Activated T-helper 1 cell treated with anti-CD3 and anti-CD28 coated beads, Interleukin-12 subunit alpha, Interleukin-12 subunit beta, Interleukin-2, Interleukin-4 antibody, amounts not matched to agents 30 ng/mL and 10 ng/mL and 1 ng/mL, durations not matched to agents 14 hours and 24 hours and 36 hours (primary cell): ENCODE data around the gene SMIM43. TPM values are rescaled to one million over a fixed set of nuclear protein-coding genes. Genes with fewer than 3 reads are reported as not detected.
A peak's percentile ranks its signal among the peaks of the same experiment; 100 is the strongest.

Experiments used
- DNase-seq: peaks from one replicate; pipeline ENCODE4 v3.0.0; 2021; ENCODE audit warnings: low spot score
- H3K27ac Mint-ChIP-seq: one replicate; pipeline ENCODE4 v1.8.0; 2021; ENCODE audit warnings: mild to moderate bottlenecking, mixed read lengths
- H3K27me3 Mint-ChIP-seq: one replicate; pipeline ENCODE4 v1.8.0; 2022; ENCODE audit warnings: mild to moderate bottlenecking, moderate library complexity, mixed read lengths; ENCODE audit not compliant: insufficient read depth
- H3K36me3 Mint-ChIP-seq: one replicate; pipeline ENCODE4 v1.8.0; 2021; ENCODE audit warnings: low read depth, mixed read lengths
- H3K4me1 Mint-ChIP-seq: one replicate; pipeline ENCODE4 v1.8.0; 2021; ENCODE audit warnings: low read depth, mixed read lengths
- H3K4me3 Mint-ChIP-seq: one replicate; pipeline ENCODE4 v1.8.0; 2021; ENCODE audit warnings: mild to moderate bottlenecking, moderate library complexity, mixed read lengths
- H3K9me3 Mint-ChIP-seq: one replicate; pipeline ENCODE4 v1.8.0; 2021; ENCODE audit warnings: mixed read lengths
- intact Hi-C: fragments of 100-400 bp; cut with micrococcal nuclease; formaldehyde crosslinking; loops from one replicate; pipeline ENCODE4 v1.15.1; 2024
- total RNA-seq: library from RNA; stranded (reverse); gene quantifications from 2 replicates; pipeline ENCODE4 v1.2.3, GENCODE V29; 2022

SMIM43 gene
- total RNA-seq, 1 donor from 2014 or later: not detected

GRCh38 chr4:121721700-121722099 is 43.3 kb downstream of the SMIM43 start:
- DNase-seq: no peak
- Mint-ChIP-seq H3K36me3 (no peaks in the 10 kb centered on the region), H3K27ac (no peak overlapping the region), H3K4me3 (no peak overlapping the region), H3K27me3 (peaks cover 4% of the 10 kb centered on the region), H3K4me1 (peaks cover 3% of the 10 kb centered on the region), H3K9me3 (no peaks in the 10 kb centered on the region)
- intact Hi-C loops: no loop called here

GRCh38 chr4:121720109-121720508 is 44.9 kb downstream of the SMIM43 start:
- H3K4me3 Mint-ChIP-seq: no peak overlapping the region
- intact Hi-C loops: no loop called here

GRCh38 chr4:121717680-121718237 is 47.2 kb downstream of the SMIM43 start:
- intact Hi-C loops: no loop called here
- no peak overlapping the region for H3K4me3 Mint-ChIP-seq
- peaks cover 21% of the 10 kb centered on the region for H3K27me3 Mint-ChIP-seq
- no peaks in the 10 kb centered on the region for H3K4me1 Mint-ChIP-seq
- H3K36me3 Mint-ChIP-seq: no peaks in the 10 kb centered on the region
- H3K9me3 Mint-ChIP-seq: no peaks in the 10 kb centered on the region
- H3K27ac Mint-ChIP-seq: no peak overlapping the region
- no peak for DNase-seq

More at GRCh38 chr4:121720109-121720508, 44.9 kb downstream of the SMIM43 start:
- H3K9me3 Mint-ChIP-seq: no peaks in the 10 kb centered on the region
- DNase-seq: no peak
- H3K4me1 Mint-ChIP-seq: no peaks in the 10 kb centered on the region
- no peaks in the 10 kb centered on the region for H3K36me3 Mint-ChIP-seq
- peaks cover 10% of the 10 kb centered on the region for H3K27me3 Mint-ChIP-seq
- no peak overlapping the region for H3K27ac Mint-ChIP-seq

GRCh38 chr4:121714548-121714947 is 50.4 kb downstream of the SMIM43 start:
- Mint-ChIP-seq H3K27me3 (peaks cover 28% of the 10 kb centered on the region), H3K27ac (no peak overlapping the region), H3K9me3 (no peaks in the 10 kb centered on the region)

GRCh38 chr4:121712783-121713182 is 52.2 kb downstream of the SMIM43 start:
- peaks cover 26% of the 10 kb centered on the region for H3K27me3 Mint-ChIP-seq
- intact Hi-C loops: no loop called here
- no peaks in the 10 kb centered on the region for H3K36me3 Mint-ChIP-seq
- no peaks in the 10 kb centered on the region for H3K9me3 Mint-ChIP-seq
- H3K4me1 Mint-ChIP-seq: peaks cover 37% of the 10 kb centered on the region
- no peak overlapping the region for H3K27ac Mint-ChIP-seq
- no peak overlapping the region for H3K4me3 Mint-ChIP-seq
- no peak for DNase-seq

More at GRCh38 chr4:121714548-121714947, 50.4 kb downstream of the SMIM43 start:
- intact Hi-C loops: no loop called here
- H3K4me3 Mint-ChIP-seq: no peak overlapping the region
- no peak for DNase-seq
- peaks cover 23% of the 10 kb centered on the region for H3K4me1 Mint-ChIP-seq
- H3K36me3 Mint-ChIP-seq: no peaks in the 10 kb centered on the region

- Mint-ChIP-seq H3K4me1 (peaks cover 44% of the 10 kb centered on the region), H3K27ac (no peak overlapping the region), H3K9me3 (no peaks in the 10 kb centered on the region), H3K27me3 (peaks cover 24% of the 10 kb centered on the region), H3K4me3 (no peak overlapping the region), H3K36me3 (no peaks in the 10 kb centered on the region)
- DNase-seq: no peak
- intact Hi-C loops: no loop called here
Measured at GRCh38 chr4:121712001-121712651, 52.8 kb downstream of the SMIM43 start.

- H3K27me3 Mint-ChIP-seq: peaks cover 24% of the 10 kb centered on the region
- DNase-seq: peak; percentile 10
- peak overlapping the region; percentile 45 for H3K4me3 Mint-ChIP-seq
- peaks cover 4% of the 10 kb centered on the region for H3K36me3 Mint-ChIP-seq
- peaks cover 51% of the 10 kb centered on the region for H3K4me1 Mint-ChIP-seq
- intact Hi-C loops: loop anchor here (2.0 kb wide), 1 partner anchor 15 kb away; the partner anchor contains the start of gene ANXA5
- H3K9me3 Mint-ChIP-seq: peaks cover 4% of the 10 kb centered on the region
- H3K27ac Mint-ChIP-seq: no peak overlapping the region
Measured at GRCh38 chr4:121711263-121712000, 53.5 kb downstream of the SMIM43 start.

- Mint-ChIP-seq H3K4me1 (peaks cover 54% of the 10 kb centered on the region), H3K9me3 (peaks cover 4% of the 10 kb centered on the region), H3K27me3 (peaks cover 16% of the 10 kb centered on the region), H3K27ac (no peak overlapping the region), H3K36me3 (peaks cover 4% of the 10 kb centered on the region), H3K4me3 (no peak overlapping the region)
- no peak for DNase-seq
- intact Hi-C loops: loop anchor here (2.0 to 10.0 kb wide), 6 partner anchors 13 to 1705 kb away; partner anchors contain the start of gene ANXA5
Measured at GRCh38 chr4:121709766-121710405, 55.1 kb downstream of the SMIM43 start.

Other genes with a start within 250 kb of the SMIM43 start
- 128 and 131 TPM in 2 replicates for gene ANXA5, start 68.2 kb downstream of the SMIM43 start, total RNA-seq
- gene EXOSC9, start 36.2 kb upstream of the SMIM43 start, total RNA-seq: 71.9 and 74.0 TPM in 2 replicates
- gene CCNA2, start 58.7 kb upstream of the SMIM43 start, total RNA-seq: 59.9 and 64.3 TPM in 2 replicates
- gene BBS7, start 105.3 kb upstream of the SMIM43 start, total RNA-seq: 16.9 and 20.2 TPM in 2 replicates
- gene TRPC3, start 186.9 kb upstream of the SMIM43 start, total RNA-seq: 2.3 and 2.5 TPM in 2 replicates